AG09319 (cell line): Measurements from ENCODE around the gene CYP4F11.

ENCODE experiments used
- DNase-seq: peaks from one replicate; pipeline ENCODE4 v3.0.0-alpha.2; 2010; ENCODE audit warnings: low read depth; ENCODE audit errors: extremely low read depth
- CTCF ChIP-seq: IDR thresholded peaks from 2 replicates; pipeline ENCODE4 v1.5.1; 2011; ENCODE audit warnings: low read depth, mild to moderate bottlenecking, inconsistent platforms, low read length, moderate library complexity

CYP4F11 gene

DNA sequence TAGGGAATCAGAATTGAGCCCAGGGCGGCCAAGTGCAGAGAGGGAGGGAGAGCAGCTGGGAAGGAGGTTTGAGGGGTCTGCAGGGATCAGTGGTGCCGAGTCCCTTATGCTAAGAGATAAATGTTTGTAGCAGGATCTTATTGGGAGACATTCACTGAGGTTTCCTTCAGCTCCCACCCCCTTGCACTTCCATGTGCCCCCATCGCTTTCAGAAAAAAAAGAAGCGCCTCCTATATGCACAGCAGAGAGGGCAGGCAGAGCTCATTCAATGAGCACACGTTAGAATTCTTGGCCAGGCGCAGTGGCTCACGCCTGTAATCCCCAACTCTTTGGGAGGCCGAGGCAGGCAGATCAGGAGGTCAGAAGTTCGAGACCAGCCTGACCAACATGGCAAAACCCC lies 64.5 kb downstream of the CYP4F11 start:
- no peak for DNase-seq
- TF ChIP-seq CTCF: no peak

DNA sequence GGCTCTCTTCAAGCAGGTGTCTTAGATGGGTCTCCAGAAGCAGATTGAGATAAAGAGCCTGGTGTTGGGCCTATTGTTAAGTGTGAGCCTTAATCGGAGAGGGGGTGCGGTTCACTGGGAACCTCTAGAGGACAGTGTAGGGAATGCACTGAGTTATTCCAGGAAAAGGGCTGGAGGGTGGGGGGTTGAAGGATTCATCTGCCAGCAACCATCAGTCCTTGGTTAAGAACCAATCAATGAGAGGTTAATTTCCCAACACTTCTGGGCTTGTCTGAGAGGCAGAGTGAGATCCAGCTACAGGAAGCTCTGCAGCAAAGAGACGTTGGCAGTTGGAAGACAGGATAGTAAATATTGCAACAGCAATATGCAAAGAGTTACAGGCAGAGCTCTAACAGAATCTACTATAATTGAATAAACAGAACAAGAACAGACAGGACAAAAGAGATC lies 65.2 kb downstream of the CYP4F11 start:
- peak; percentile 45 for TF ChIP-seq CTCF
- no peak for DNase-seq

DNA sequence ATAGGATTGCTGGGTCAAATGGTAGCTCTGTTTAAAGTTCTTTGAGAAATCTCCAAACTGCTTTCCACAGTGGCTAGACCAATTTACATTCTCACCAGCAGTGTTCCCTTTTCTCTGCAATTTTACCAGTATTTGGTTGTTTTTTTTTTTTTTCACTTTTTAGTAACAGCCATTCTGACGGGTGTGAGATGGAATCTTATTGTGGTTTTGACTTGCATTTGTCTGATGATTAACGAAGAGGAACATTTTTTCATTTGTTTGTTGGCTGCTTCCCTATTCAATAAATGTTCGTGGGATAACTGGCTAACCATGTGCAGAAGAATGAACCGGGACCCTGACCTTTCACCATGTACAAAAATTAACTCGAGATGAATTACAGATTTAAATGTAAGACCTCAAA lies 67.7 kb downstream of the CYP4F11 start:
- no peak for TF ChIP-seq CTCF

DNA sequence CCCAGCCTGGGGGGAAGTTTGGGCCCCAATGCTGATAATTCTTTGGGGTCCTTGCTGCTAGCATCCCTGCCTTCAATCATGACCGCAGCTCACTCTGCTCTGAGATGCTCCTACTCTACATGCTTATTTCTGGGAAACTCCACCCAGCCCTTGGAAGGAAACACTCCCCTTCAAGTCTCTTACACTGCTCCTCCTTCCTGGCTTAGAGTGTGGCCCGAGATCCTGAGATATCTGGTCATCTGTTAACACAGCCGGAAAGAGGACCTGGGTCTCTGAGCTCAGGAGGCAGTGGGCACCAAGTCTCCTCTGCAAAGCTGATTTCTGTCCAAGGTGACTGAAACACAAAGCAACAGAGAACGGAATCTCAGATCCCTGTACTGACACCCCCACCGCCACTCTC lies 69.5 kb downstream of the CYP4F11 start:
- TF ChIP-seq CTCF: no peak
- DNase-seq: no peak

More for the DNA sequence above, 67.7 kb downstream of the CYP4F11 start:
- no peak for DNase-seq

- no peak for DNase-seq
- TF ChIP-seq CTCF: no peak
Observed at GRCh38 chr19:15863272-15863671, 71.1 kb downstream of the CYP4F11 start.

- TF ChIP-seq CTCF: no peak
- no peak for DNase-seq
Observed at GRCh38 chr19:15862444-15862843, 71.9 kb downstream of the CYP4F11 start.
